ENCODE results near the gene KIR3DL2.

GRCh38 chr19:54905803-54906511 is 55.7 kb downstream of the KIR3DL2 start, which contains the start of gene NCR1:
- TF ChIP-seq CTCF (IDR thresholded peaks at IDR 0.05; ENCODE audit: borderline replicate concordance, extremely low read depth, low read length, poor library complexity, severe bottlenecking) (no peak), EZH2 (IDR thresholded peaks at IDR 0.05; ENCODE audit: borderline replicate concordance, low read depth, low read length, severe bottlenecking) (no peak)
